Lower leg skin (tissue), 3 donors: Measurements from ENCODE around the gene HLA-DOB.

Experiments
- POLR2A ChIP-seq, 2 donors: fragments of 450-650 bp; IDR thresholded peaks; one replicate each; pipeline ENCODE4 v1.6.1; 2016 to 2017; ENCODE audit warnings: antibody characterized with exemption in 2 of 2, mild to moderate bottlenecking in 1 of 2, moderate library complexity in 1 of 2
- TF ChIP-seq, protein P1 (sequence below), 3 donors: fragments of 450-650 bp; IDR thresholded peaks; one replicate each; pipeline ENCODE4 v1.5.1; 2016; ENCODE audit warnings: antibody characterized with exemption in 3 of 3, mild to moderate bottlenecking in 3 of 3, moderate library complexity in 2 of 3

DNA sequence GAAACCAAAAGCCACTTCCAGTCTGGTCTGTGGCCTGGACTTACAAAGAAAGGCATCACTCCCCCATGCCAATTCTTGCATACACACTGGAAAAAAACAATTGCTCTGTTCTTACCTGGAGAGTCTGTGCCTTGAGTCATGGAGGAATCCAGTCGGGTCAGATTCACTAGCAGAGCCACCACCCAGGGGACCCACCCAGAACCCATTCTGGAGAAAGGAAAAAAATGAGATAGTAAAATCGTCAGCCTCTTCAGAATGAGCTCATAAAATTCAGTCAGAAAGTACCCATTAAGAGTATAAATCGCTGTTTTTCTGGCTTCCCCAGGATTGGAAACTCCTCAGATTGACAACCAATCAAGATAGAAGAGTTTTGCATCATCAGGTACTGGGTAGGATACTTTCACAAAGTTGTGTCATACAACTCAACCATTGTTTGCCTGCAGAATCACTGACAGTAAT is at the start of gene HLA-DOB:
- TF ChIP-seq, protein P1, sequence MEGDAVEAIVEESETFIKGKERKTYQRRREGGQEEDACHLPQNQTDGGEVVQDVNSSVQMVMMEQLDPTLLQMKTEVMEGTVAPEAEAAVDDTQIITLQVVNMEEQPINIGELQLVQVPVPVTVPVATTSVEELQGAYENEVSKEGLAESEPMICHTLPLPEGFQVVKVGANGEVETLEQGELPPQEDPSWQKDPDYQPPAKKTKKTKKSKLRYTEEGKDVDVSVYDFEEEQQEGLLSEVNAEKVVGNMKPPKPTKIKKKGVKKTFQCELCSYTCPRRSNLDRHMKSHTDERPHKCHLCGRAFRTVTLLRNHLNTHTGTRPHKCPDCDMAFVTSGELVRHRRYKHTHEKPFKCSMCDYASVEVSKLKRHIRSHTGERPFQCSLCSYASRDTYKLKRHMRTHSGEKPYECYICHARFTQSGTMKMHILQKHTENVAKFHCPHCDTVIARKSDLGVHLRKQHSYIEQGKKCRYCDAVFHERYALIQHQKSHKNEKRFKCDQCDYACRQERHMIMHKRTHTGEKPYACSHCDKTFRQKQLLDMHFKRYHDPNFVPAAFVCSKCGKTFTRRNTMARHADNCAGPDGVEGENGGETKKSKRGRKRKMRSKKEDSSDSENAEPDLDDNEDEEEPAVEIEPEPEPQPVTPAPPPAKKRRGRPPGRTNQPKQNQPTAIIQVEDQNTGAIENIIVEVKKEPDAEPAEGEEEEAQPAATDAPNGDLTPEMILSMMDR (IDR thresholded peaks at IDR 0.05): no peak
- no peak for TF ChIP-seq POLR2A (IDR thresholded peaks at IDR 0.05)
